ENCODE data around the gene UPF3A. TPM values are rescaled to one million over a fixed set of nuclear protein-coding genes. Genes with fewer than 3 reads are reported as not detected.

UPF3A gene
- total and polyA plus RNA-seq, 12 donors = 27.5 to 130 (median 43.2) TPM

- Histone ChIP-seq H3K9me3 (replicated peaks in 1 of 3) (no peaks in the 10 kb centered on the region), H3K27me3 (no peaks in the 10 kb centered on the region), H3K27ac (no peak overlapping the region), H3K36me3 (replicated peaks in 1 of 2) (no peaks in the 10 kb centered on the region), H3K4me1 (replicated peaks in 1 of 2) (peaks cover 15 to 26% of the 10 kb centered on the region in 2 donors), H3K4me3 (no peak overlapping the region)
- TF ChIP-seq CTCF (IDR thresholded peaks at IDR 0.05) (no peak), POLR2A (IDR thresholded peaks at IDR 0.05) (no peak)
- intact Hi-C loops (cut with DNase I) = no loop called here
- DNase-seq = no peak
- whole genome bisulfite sequencing, 4 donors = 84 to 95% (median 92%) methylated on average over 4 of the region's 4 CpGs
These were observed 2.3 kb upstream of the UPF3A start for GRCh38 chr13:114279146-114279545.

- Histone ChIP-seq H3K36me3 (replicated peaks in 1 of 2) (no peaks in the 10 kb centered on the region), H3K27ac (peak overlapping the region in 2 of 5 donors; percentile 97 to 98), H3K4me1 (replicated peaks in 1 of 2) (peaks cover 15 to 26% of the 10 kb centered on the region in 2 donors), H3K9me3 (replicated peaks in 1 of 3) (no peaks in the 10 kb centered on the region), H3K27me3 (no peaks in the 10 kb centered on the region), H3K4me3 (no peak overlapping the region)
- DNase-seq = no peak
- intact Hi-C loops (cut with DNase I) = no loop called here
- 88 to 95% (median 92%) methylated on average over 2 of the region's 2 CpGs for WGBS, 4 donors
- no peak for TF ChIP-seq CTCF (IDR thresholded peaks at IDR 0.05)
- no peak for TF ChIP-seq POLR2A (IDR thresholded peaks at IDR 0.05)
These were observed 1.5 kb upstream of the UPF3A start for GRCh38 chr13:114279758-114280355.

- intact Hi-C loops (cut with DNase I) = no loop called here
- TF ChIP-seq CTCF (IDR thresholded peaks at IDR 0.05) (no peak), POLR2A (IDR thresholded peaks at IDR 0.05) (peak in 1 of 2 donors; percentile 69)
- Histone ChIP-seq H3K4me1 (replicated peaks in 1 of 2) (peaks cover 15 to 26% of the 10 kb centered on the region in 2 donors), H3K9me3 (replicated peaks in 1 of 3) (no peaks in the 10 kb centered on the region), H3K36me3 (replicated peaks in 1 of 2) (peaks cover 0 to 10% of the 10 kb centered on the region in 2 donors), H3K27me3 (no peaks in the 10 kb centered on the region), H3K4me3 (peak overlapping the region; percentile 16 to 91 (median 52)), H3K27ac (peak overlapping the region; percentile 97 to 99 (median 98))
- peak; percentile 24 to 63 (median 41) for DNase-seq
- 0 to 2% (median 0%) methylated on average over 17 to 50 of the region's 50 CpGs for WGBS, 4 donors
These were observed 755 bp downstream of the UPF3A start for GRCh38 chr13:114282041-114282670.

- DNase-seq = no peak
- TF ChIP-seq CTCF (IDR thresholded peaks at IDR 0.05) (no peak), POLR2A (IDR thresholded peaks at IDR 0.05) (no peak)
- no peaks in the 10 kb centered on the region for H3K9me3 ChIP-seq (replicated peaks in 1 of 3)
- peaks cover 0 to 24% of the 10 kb centered on the region in 2 donors for H3K36me3 ChIP-seq (replicated peaks in 1 of 2)
- no peak overlapping the region for H3K4me3 ChIP-seq
- no peak overlapping the region for H3K27ac ChIP-seq
- peaks cover 15 to 26% of the 10 kb centered on the region in 2 donors for H3K4me1 ChIP-seq (replicated peaks in 1 of 2)
- no peaks in the 10 kb centered on the region for H3K27me3 ChIP-seq
- intact Hi-C loops (cut with DNase I) = no loop called here
- 69 to 79% (median 74%) methylated on average over 3 of the region's 3 CpGs for WGBS, 4 donors
These were observed 2.2 kb downstream of the UPF3A start for GRCh38 chr13:114283576-114283975.
